A549 (cell line): ENCODE data around the gene CD58. TPM values are rescaled to one million over a fixed set of nuclear protein-coding genes. Genes with fewer than 3 reads are reported as not detected.

Experiments used
- ATAC-seq, 2 experiments: fragments of 200-7000 bp in 1 of 2; fragments of >200 bp in 1 of 2; cut with Nextera tagmentation in 1 of 2; cut with Tn5 transposase in 1 of 2; 3 replicates each; pipeline versions ENCODE4 v1.8.0 to v1.9.1; 2018 to 2020; ENCODE audit warnings: mild to moderate bottlenecking in 1 of 2, moderate library complexity in 1 of 2
- CTCF ChIA-PET: fragments of 300-600 bp; sonication (Branson Sonifier 250); formaldehyde crosslinking; extraction: SDS; loops from one replicate; lab custom pipeline; 2021; ENCODE audit warnings: antibody characterized with exemption, inconsistent platforms; lab: Yijun Ruan, JAX
- POLR2A ChIA-PET: fragments of 350-600 bp; formaldehyde crosslinking; extraction: SDS; loops from one replicate; lab custom pipeline; 2021; ENCODE audit warnings: antibody characterized with exemption, inconsistent platforms; lab: Yijun Ruan, JAX
- DNase-seq, 2 experiments: peaks; one replicate each; pipeline versions ENCODE4 v3.0.0 to v3.0.0-alpha.2; 2011 to 2016; ENCODE audit warnings: low read depth in 1 of 2, low spot score in 1 of 2
- FAIRE-seq: peaks from 2 replicates; lab custom pipeline; 2011; peaks lifted over from hg19 to GRCh38; lab: Jason Lieb, UNC
- H3K27ac ChIP-seq, 2 experiments: fragments of >200 bp; sonication (Bioruptor Twin); formaldehyde crosslinking; 3 replicates each; pipeline ENCODE4 v1.5.1; 2016 to 2017
- H3K4me1 ChIP-seq: fragments of >200 bp; sonication (Bioruptor Twin); formaldehyde crosslinking; 3 replicates; pipeline ENCODE4 v1.6.1; 2016
- H3K4me2 ChIP-seq: fragments of >200 bp; sonication (Bioruptor Twin); formaldehyde crosslinking; 3 replicates; pipeline ENCODE4 v1.6.1; 2016
- H3K4me3 ChIP-seq: fragments of >200 bp; sonication (Bioruptor Twin); formaldehyde crosslinking; 3 replicates; pipeline ENCODE4 v1.5.1; 2016
- H3K9me3 ChIP-seq: fragments of >200 bp; sonication (Bioruptor Twin); formaldehyde crosslinking; 3 replicates; pipeline ENCODE4 v1.6.1; 2016
- ATOH8 ChIP-seq: fragments of 250-450 bp; sonication (Bioruptor Pico); IDR thresholded peaks from 2 replicates; pipeline ENCODE4 v1.5.0; 2020; ENCODE audit warnings: low read depth, mild to moderate bottlenecking, moderate library complexity
- BHLHE40 ChIP-seq: IDR thresholded peaks from 2 replicates; pipeline ENCODE4 v1.6.1; 2012; ENCODE audit warnings: low read depth, low read length, inconsistent platforms
- CTCF ChIP-seq: fragments of >200 bp; sonication (Bioruptor Twin); formaldehyde crosslinking; IDR thresholded peaks from 3 replicates; pipeline ENCODE4 v1.5.1; 2016
- E2F6 ChIP-seq: IDR thresholded peaks from 2 replicates; pipeline ENCODE4 v1.6.1; 2012; ENCODE audit warnings: low read depth, borderline replicate concordance
- EHF ChIP-seq: fragments of 250-450 bp; sonication (Bioruptor Pico); IDR thresholded peaks from 2 replicates; pipeline ENCODE4 v1.5.0; 2020; ENCODE audit warnings: mild to moderate bottlenecking
- FOXS1 ChIP-seq: fragments of 250-450 bp; sonication (Bioruptor Pico); IDR thresholded peaks from 2 replicates; pipeline ENCODE4 v1.5.0; 2020; ENCODE audit warnings: mild to moderate bottlenecking, moderate library complexity
- HEYL ChIP-seq: fragments of 250-450 bp; sonication (Bioruptor Pico); IDR thresholded peaks from 2 replicates; pipeline ENCODE4 v1.8.0; 2021; ENCODE audit warnings: mild to moderate bottlenecking, moderate library complexity
- HOXB13 ChIP-seq: fragments of 250-450 bp; sonication (Bioruptor Pico); IDR thresholded peaks from 2 replicates; pipeline ENCODE4 v1.5.0; 2020; ENCODE audit warnings: low read depth, mild to moderate bottlenecking, moderate library complexity
- JUNB ChIP-seq: fragments of >200 bp; sonication (Bioruptor Twin); formaldehyde crosslinking; IDR thresholded peaks from 2 replicates; pipeline ENCODE4 v1.6.1; 2016
- MYC ChIP-seq: IDR thresholded peaks from 2 replicates; pipeline ENCODE4 v1.6.1; 2012; ENCODE audit warnings: mild to moderate bottlenecking, inconsistent platforms, low read length, improper control_type of control experiment, borderline replicate concordance
- NR3C1 ChIP-seq: fragments of >200 bp; sonication (Bioruptor Twin); formaldehyde crosslinking; IDR thresholded peaks from 3 replicates; pipeline ENCODE4 v1.6.1; 2017
- PBX3 ChIP-seq: IDR thresholded peaks from 2 replicates; pipeline ENCODE4 v1.6.1; 2012
- POLR2AphosphoS2 ChIP-seq: conservative IDR thresholded peaks from 2 replicates; pipeline ENCODE4 v1.6.1; 2012; ENCODE audit warnings: low read length, improper control_type of control experiment, inconsistent platforms
- RAD21 ChIP-seq, 2 experiments: fragments of >200 bp in 1 of 2; sonication (Bioruptor Twin) in 1 of 2; formaldehyde crosslinking in 1 of 2; IDR thresholded peaks in 1 of 2; conservative IDR thresholded peaks in 1 of 2; 2 replicates in 1 of 2; 3 replicates in 1 of 2; pipeline ENCODE4 v1.6.1; 2012 to 2018; ENCODE audit warnings: inconsistent platforms in 1 of 2
- REST ChIP-seq: fragments of 200-600 bp; sonication (generic); IDR thresholded peaks from 2 replicates; pipeline ENCODE4 v1.6.1; 2016; ENCODE audit warnings: antibody characterized with exemption, mild to moderate bottlenecking, moderate library complexity
- RFX5 ChIP-seq: fragments of 450-650 bp; IDR thresholded peaks from 2 replicates; pipeline ENCODE4 v1.7.1; 2014; ENCODE audit warnings: antibody characterized with exemption, mild to moderate bottlenecking, moderate library complexity
- RNF2 ChIP-seq: fragments of 200-600 bp; sonication (generic); IDR thresholded peaks from 2 replicates; pipeline ENCODE4 v1.6.1; 2016; ENCODE audit warnings: low read depth, mild to moderate bottlenecking, antibody characterized with exemption, moderate library complexity, borderline replicate concordance
- SMC3 ChIP-seq: fragments of >200 bp; sonication (Bioruptor Twin); formaldehyde crosslinking; IDR thresholded peaks from 3 replicates; pipeline ENCODE4 v1.6.1; 2018; ENCODE audit warnings: inconsistent platforms
- ZC3H11A ChIP-seq: fragments of 450-650 bp; IDR thresholded peaks from 2 replicates; pipeline ENCODE4 v1.6.1; 2014; ENCODE audit warnings: antibody characterized with exemption, mild to moderate bottlenecking
- ZFP36 ChIP-seq: fragments of 450-650 bp; IDR thresholded peaks from 2 replicates; pipeline ENCODE4 v1.6.1; 2014; ENCODE audit warnings: borderline replicate concordance; ENCODE audit not compliant: partially characterized antibody
- ZNF302 ChIP-seq: fragments of 250-450 bp; sonication (Bioruptor Pico); IDR thresholded peaks from 2 replicates; pipeline ENCODE4 v1.9.0; 2021; ENCODE audit warnings: inconsistent platforms, mild to moderate bottlenecking, moderate library complexity
- WGBS: methylation state at CpG from one replicate; pipeline ENCODE4 v1.1.6; 2017; ENCODE audit errors: missing lambda C conversion rate; 5-methylcytosine and 5-hydroxymethylcytosine counted together
- polyA plus RNA-seq, 4 experiments: library from polyadenylated mRNA; depleted of rRNA in 3 of 4; stranded (reverse); fragments of >200 nt; fragmentation: RNase III in 1 of 4; extraction: RNeasy Plus Mini Kit Qiagen cat#74134 plus additional on column Dnase treatment in 1 of 4; gene quantifications; 2 replicates in 3 of 4; 3 replicates in 1 of 4; pipeline ENCODE4 v1.2.3, GENCODE V29; 2011 to 2017

CD58 gene
- polyA plus RNA-seq, 2 of the 4 experiments (the other 2 are of a cell fraction) = 22.4 to 38.4 TPM

- peak; percentile 41 to 51 for DNase-seq
- Histone ChIP-seq H3K4me2 (no peak overlapping the region), H3K27ac (peak overlapping the region in 1 of 2 experiments; percentile 64; a peak in 2 of 6 replicates), H3K9me3 (no peaks in the 10 kb centered on the region), H3K4me1 (peaks cover 19% of the 10 kb centered on the region; the same call in 2 of the 3 replicates), H3K4me3 (no peak overlapping the region)
- CTCF ChIA-PET = interaction anchor here (0.5 to 10.2 kb wide), 24 partner anchors 8 to 717 kb away, joined by 3 to 125 read pairs (median 4); no protein-coding TSS in a partner anchor
- WGBS = 47% methylated on average over 13 of the region's 13 CpGs
- TF ChIP-seq HEYL (CRISPR knock-in tag) (no peak), FOXS1 (CRISPR knock-in tag) (no peak), EHF (CRISPR knock-in tag) (no peak), SMC3 (peak; percentile 71), ZFP36 (no peak), MYC (no peak), BHLHE40 (no peak), RNF2 (no peak), POLR2AphosphoS2 (no peak), RFX5 (no peak), E2F6 (no peak), CTCF (peak; percentile 65), REST (no peak), RAD21 (conservative IDR thresholded peaks at IDR 0.05 in 1 of 2, IDR thresholded peaks at IDR 0.05 in 1 of 2) (peak; percentile 81 to 82), ZC3H11A (no peak), HOXB13 (no peak), ATOH8 (CRISPR knock-in tag) (no peak), JUNB (no peak), PBX3 (no peak), NR3C1 (no peak), ZNF302 (CRISPR knock-in tag) (no peak)
- FAIRE-seq = no peak
- POLR2A ChIA-PET = interaction anchor here (1.3 kb wide), 1 partner anchor 360 kb away, joined by 4 read pairs; no protein-coding TSS in a partner anchor
- ATAC-seq = peak; percentile 81 to 92
Measured at GRCh38 chr1:116498789-116499628, 71.8 kb downstream of the CD58 start.
